Activated T-cell treated with anti-CD3 and anti-CD28 coated beads, Interleukin-2, amount 50 U/mL, for 1 hour (primary cell): ENCODE results near the gene TRAPPC3L.
"Not testable (repeated sequence)": the region's sequence is repeated elsewhere in the genome, so short reads cannot be mapped to it uniquely, and the experiment has no call there.

Experiments used
- DNase-seq: peaks from one replicate; pipeline ENCODE4 v3.0.0-alpha.2; 2020

The TRAPPC3L gene

GRCh38 chr6:116512111-116512559, 33.3 kb downstream of the TRAPPC3L start:
- no peak for DNase-seq

GRCh38 chr6:116511424-116512110, 33.9 kb downstream of the TRAPPC3L start, which contains the start of gene CALHM5:
TSS of gene CALHM5 (plus strand) at chr6:116511639. CDS start at chr6:116511697, 58 bp downstream.
- DNase-seq: no peak

GRCh38 chr6:116508527-116508926, 37.0 kb downstream of the TRAPPC3L start:
- DNase-seq: no peak

- no peak for DNase-seq
These were observed 38.2 kb downstream of the TRAPPC3L start for GRCh38 chr6:116507324-116507723.

- no peak for DNase-seq
These were observed 44.5 kb downstream of the TRAPPC3L start for GRCh38 chr6:116500969-116501433.

- DNase-seq: no peak
These were observed 48.3 kb downstream of the TRAPPC3L start for GRCh38 chr6:116497113-116497676.

- DNase-seq: not testable (repeated sequence)
These were observed 50.3 kb downstream of the TRAPPC3L start for GRCh38 chr6:116495161-116495560.

GRCh38 chr6:116492331-116493067, 53.0 kb downstream of the TRAPPC3L start:
- no peak for DNase-seq

GRCh38 chr6:116491610-116492330, 53.7 kb downstream of the TRAPPC3L start:
- DNase-seq: no peak

- DNase-seq: no peak
These were observed 59.8 kb downstream of the TRAPPC3L start for GRCh38 chr6:116485559-116486184.

- no peak for DNase-seq
These were observed 61.9 kb downstream of the TRAPPC3L start for GRCh38 chr6:116483616-116484015.

- no peak for DNase-seq
These were observed 62.7 kb downstream of the TRAPPC3L start for GRCh38 chr6:116482780-116483179.

GRCh38 chr6:116476002-116476678, 69.3 kb downstream of the TRAPPC3L start:
- DNase-seq: no peak

- DNase-seq: no peak
These were observed 70.3 kb downstream of the TRAPPC3L start for GRCh38 chr6:116475141-116475540.

GRCh38 chr6:116472706-116473105, 72.8 kb downstream of the TRAPPC3L start:
- no peak for DNase-seq

- no peak for DNase-seq
These were observed 74.0 kb downstream of the TRAPPC3L start for GRCh38 chr6:116471531-116471930.

GRCh38 chr6:116468293-116468692, 77.2 kb downstream of the TRAPPC3L start:
- no peak for DNase-seq

GRCh38 chr6:116467514-116467913, 78.0 kb downstream of the TRAPPC3L start:
- DNase-seq: no peak

GRCh38 chr6:116467096-116467495, 78.4 kb downstream of the TRAPPC3L start:
- DNase-seq: no peak

GRCh38 chr6:116465246-116465645, 80.2 kb downstream of the TRAPPC3L start:
- DNase-seq: no peak

GRCh38 chr6:116463301-116463700, 82.2 kb downstream of the TRAPPC3L start:
- no peak for DNase-seq
